ENCODE data around the gene SLC9A9.

SLC9A9 gene

GRCh38 chr3:143330296-143330868, 517.9 kb downstream of the SLC9A9 start:
- TF ChIP-seq CTCF (IDR thresholded peaks at IDR 0.05; ENCODE audit: control extremely low read depth, extremely low read depth, low read depth, missing control alignments), result no peak
- no peak for DNase-seq (ENCODE audit: extremely low spot score)
- CTCF ChIA-PET, result interaction anchor here (1.4 to 2.3 kb wide), 4 partner anchors 8 to 25 kb away, joined by 3 to 9 read pairs (median 6); no protein-coding TSS in a partner anchor
- POLR2A ChIA-PET, result no interaction called here

GRCh38 chr3:143329567-143330211, 518.6 kb downstream of the SLC9A9 start:
- POLR2A ChIA-PET, result no interaction called here
- no peak for TF ChIP-seq CTCF (IDR thresholded peaks at IDR 0.05; ENCODE audit: control extremely low read depth, extremely low read depth, low read depth, missing control alignments)
- CTCF ChIA-PET, result interaction anchor here (1.5 to 2.3 kb wide), 3 partner anchors 9 to 18 kb away, joined by 5 to 9 read pairs (median 6); no protein-coding TSS in a partner anchor
- no peak for DNase-seq (ENCODE audit: extremely low spot score)

GRCh38 chr3:143328451-143328850, 519.8 kb downstream of the SLC9A9 start:
- DNase-seq (ENCODE audit: extremely low spot score), result no peak
- POLR2A ChIA-PET, result no interaction called here
- CTCF ChIA-PET, result interaction anchor here (2.2 to 2.3 kb wide), 2 partner anchors 10 to 20 kb away, joined by 6 to 9 read pairs; no protein-coding TSS in a partner anchor
- TF ChIP-seq CTCF (IDR thresholded peaks at IDR 0.05; ENCODE audit: control extremely low read depth, extremely low read depth, low read depth, missing control alignments), result no peak

GRCh38 chr3:143326983-143327778, 521.1 kb downstream of the SLC9A9 start:
- POLR2A ChIA-PET, result no interaction called here
- TF ChIP-seq CTCF (IDR thresholded peaks at IDR 0.05; ENCODE audit: control extremely low read depth, extremely low read depth, low read depth, missing control alignments), result no peak
- CTCF ChIA-PET, result no interaction called here
- DNase-seq (ENCODE audit: extremely low spot score), result no peak

- CTCF ChIA-PET, result interaction anchor here (1.2 to 2.0 kb wide), 5 partner anchors 9 to 23 kb away, joined by 3 to 5 read pairs (median 5); no protein-coding TSS in a partner anchor
- POLR2A ChIA-PET, result no interaction called here
- DNase-seq (ENCODE audit: extremely low spot score), result no peak
- no peak for TF ChIP-seq CTCF (IDR thresholded peaks at IDR 0.05; ENCODE audit: control extremely low read depth, extremely low read depth, low read depth, missing control alignments)
Observed at GRCh38 chr3:143321058-143321769, 527.1 kb downstream of the SLC9A9 start.

GRCh38 chr3:143315766-143316165, 532.5 kb downstream of the SLC9A9 start:
- ChIA-PET POLR2A (no interaction called here), CTCF (interaction anchor here (1.1 to 2.1 kb wide), 3 partner anchors 26 to 68 kb away, joined by 3 to 7 read pairs (median 4); no protein-coding TSS in a partner anchor)
- DNase-seq (ENCODE audit: extremely low spot score), result no peak
- no peak for TF ChIP-seq CTCF (IDR thresholded peaks at IDR 0.05; ENCODE audit: control extremely low read depth, extremely low read depth, low read depth, missing control alignments)
